GM23338 (cell line): Measurements from ENCODE around the gene ARG2. TPM values are rescaled to one million over a fixed set of nuclear protein-coding genes. Genes with fewer than 3 reads are reported as not detected.

Source experiments
- ATAC-seq: fragments of 200-7000 bp; cut with Tn5 transposase; 3 replicates; pipeline ENCODE4 v1.9.1; 2020
- DNase-seq: peaks from one replicate; pipeline ENCODE4 v3.0.0-alpha.2; 2015; ENCODE audit warnings: low spot score
- H2AFZ ChIP-seq: fragments of 200-600 bp; sonication (generic); 2 replicates; pipeline ENCODE4 v1.8.0; 2016; ENCODE audit warnings: antibody characterized with exemption, mild to moderate bottlenecking, moderate library complexity
- H3F3A ChIP-seq: fragments of 200-600 bp; sonication (generic); replicated peaks from 2 replicates; pipeline ENCODE4 v1.8.0; 2017; ENCODE audit warnings: antibody characterized with exemption, mixed run types, low read depth
- H3K27ac ChIP-seq: fragments of 200-600 bp; sonication (generic); 2 replicates; pipeline ENCODE4 v1.6.1; 2016; ENCODE audit warnings: low read depth
- H3K27me3 ChIP-seq: fragments of 200-600 bp; sonication (generic); 2 replicates; pipeline ENCODE4 v1.8.0; 2016; ENCODE audit warnings: mild to moderate bottlenecking, mixed run types, moderate library complexity; ENCODE audit not compliant: insufficient read depth
- H3K36me3 ChIP-seq: fragments of 200-600 bp; sonication (generic); 2 replicates; pipeline ENCODE4 v1.8.0; 2016; ENCODE audit warnings: mild to moderate bottlenecking; ENCODE audit not compliant: insufficient read depth
- H3K4me1 ChIP-seq: fragments of 200-600 bp; sonication (generic); 2 replicates; pipeline ENCODE4 v1.8.0; 2016; ENCODE audit warnings: mild to moderate bottlenecking, moderate library complexity; ENCODE audit not compliant: insufficient read depth
- H3K4me2 ChIP-seq: fragments of 200-600 bp; sonication (generic); 2 replicates; pipeline ENCODE4 v1.7.1; 2017; ENCODE audit warnings: mixed run types
- H3K4me3 ChIP-seq: fragments of 200-600 bp; sonication (generic); 2 replicates; pipeline ENCODE4 v1.6.1; 2016; ENCODE audit warnings: mixed run types
- H3K79me2 ChIP-seq: fragments of 200-600 bp; sonication (generic); replicated peaks from 2 replicates; pipeline ENCODE4 v1.8.0; 2017; ENCODE audit warnings: mild to moderate bottlenecking; ENCODE audit not compliant: insufficient read depth
- H3K9me2 ChIP-seq: fragments of 200-600 bp; sonication (generic); 2 replicates; pipeline ENCODE4 v1.8.0; 2017; ENCODE audit not compliant: insufficient read depth
- H4K20me1 ChIP-seq: fragments of 200-600 bp; sonication (generic); replicated peaks from 2 replicates; pipeline ENCODE4 v1.8.0; 2017; ENCODE audit warnings: mild to moderate bottlenecking; ENCODE audit not compliant: insufficient read depth
- H3K27ac Mint-ChIP-seq: 2 replicates; pipeline ENCODE4 v1.8.0; 2020; ENCODE audit warnings: inconsistent platforms, mild to moderate bottlenecking, moderate library complexity, mixed read lengths
- H3K27me3 Mint-ChIP-seq: 3 replicates; pipeline ENCODE4 v1.8.0; 2022; ENCODE audit warnings: low read depth, mild to moderate bottlenecking, moderate library complexity, mixed read lengths, inconsistent platforms; ENCODE audit not compliant: insufficient read depth, poor library complexity
- H3K36me3 Mint-ChIP-seq: 3 replicates; pipeline ENCODE4 v1.8.0; 2021; ENCODE audit warnings: low read depth, mild to moderate bottlenecking, inconsistent platforms, moderate library complexity, mixed read lengths
- H3K4me1 Mint-ChIP-seq: 3 replicates; pipeline ENCODE4 v1.8.0; 2020; ENCODE audit warnings: mild to moderate bottlenecking, inconsistent platforms, mixed read lengths
- H3K4me3 Mint-ChIP-seq: 3 replicates; pipeline ENCODE4 v1.8.0; 2021; ENCODE audit warnings: moderate library complexity, mild to moderate bottlenecking, inconsistent platforms, mixed read lengths
- H3K9me3 Mint-ChIP-seq: 3 replicates; pipeline ENCODE4 v1.8.0; 2020; ENCODE audit warnings: moderate library complexity, mild to moderate bottlenecking, inconsistent platforms, mixed read lengths
- ETS1 ChIP-seq: IDR thresholded peaks from 2 replicates; pipeline ENCODE4 v1.6.1; 2016; ENCODE audit warnings: antibody characterized with exemption
- EZH2 ChIP-seq: fragments of 200-600 bp; sonication (generic); IDR thresholded peaks from one replicate; pipeline ENCODE4 v1.8.0; 2017; ENCODE audit warnings: antibody characterized with exemption, mild to moderate bottlenecking, low read depth; ENCODE audit not compliant: unreplicated experiment
- EZH2phosphoT487 ChIP-seq: fragments of 200-600 bp; sonication (generic); IDR thresholded peaks from one replicate; pipeline ENCODE4 v1.8.1; 2018; ENCODE audit warnings: antibody characterized with exemption; ENCODE audit not compliant: unreplicated experiment
- JUNB ChIP-seq: IDR thresholded peaks from one replicate; pipeline ENCODE4 v1.6.1; 2016; ENCODE audit warnings: antibody characterized with exemption; ENCODE audit not compliant: unreplicated experiment
- NANOG ChIP-seq: IDR thresholded peaks from 2 replicates; pipeline ENCODE4 v1.6.1; 2016; ENCODE audit warnings: antibody characterized with exemption, borderline replicate concordance
- POLR2AphosphoS5 ChIP-seq: IDR thresholded peaks from 2 replicates; pipeline ENCODE4 v1.6.1; 2016; ENCODE audit warnings: antibody characterized with exemption, low read depth
- REST ChIP-seq: IDR thresholded peaks from one replicate; pipeline ENCODE4 v1.6.1; 2018; ENCODE audit warnings: antibody characterized with exemption; ENCODE audit not compliant: unreplicated experiment
- STAT1 ChIP-seq: IDR thresholded peaks from one replicate; pipeline ENCODE4 v1.6.1; 2016; ENCODE audit warnings: antibody characterized with exemption; ENCODE audit not compliant: unreplicated experiment
- ZNF114 ChIP-seq: fragments of 250-450 bp; sonication (Bioruptor Pico); IDR thresholded peaks from 2 replicates; pipeline ENCODE4 v1.5.0; 2020; ENCODE audit warnings: mild to moderate bottlenecking, moderate library complexity
- polyA plus RNA-seq: library from polyadenylated mRNA; unstranded; fragments of >200 nt; fragmentation: Nextera tagmentation; extraction: Ambion mirVana; gene quantifications from 2 replicates; pipeline ENCODE4 v1.2.1, GENCODE V29; 2016
- total RNA-seq: library from RNA; depleted of rRNA; stranded (reverse); fragments of >200 nt; shearing (Covaris generic); gene quantifications from 2 replicates; pipeline ENCODE4 v1.2.3, GENCODE V29; 2014
- TF ChIP-seq, protein P1 (sequence below), 2 experiments: fragments of 200-600 bp in 1 of 2; sonication (generic) in 1 of 2; conservative IDR thresholded peaks; 2 replicates each; pipeline versions ENCODE4 v1.5.1 to v1.6.1; 2016 to 2017; ENCODE audit warnings: antibody characterized with exemption in 2 of 2, low read depth in 2 of 2, mild to moderate bottlenecking in 2 of 2, moderate library complexity in 1 of 2

The ARG2 gene
- total and polyA plus RNA-seq, 2 experiments from 2014 or later, result 42.7 to 69.4 TPM

GRCh38 chr14:67607646-67608045 is 12.1 kb upstream of the ARG2 start:
- Histone ChIP-seq H3K27me3 (peaks cover 100% of the 10 kb centered on the region), H3K36me3 (no peaks in the 10 kb centered on the region), H3K4me2 (no peak overlapping the region), H2AFZ (no peak overlapping the region), H3K79me2 (no peaks in the 10 kb centered on the region), H3K9me2 (no peaks in the 10 kb centered on the region), H3K27ac (no peak overlapping the region), H3K4me1 (peaks cover 14% of the 10 kb centered on the region; the same call in 1 of the 2 replicates), H3K4me3 (no peak overlapping the region), H3F3A (no peaks in the 10 kb centered on the region), H4K20me1 (no peaks in the 10 kb centered on the region; the same call in 1 of the 2 replicates)
- Mint-ChIP-seq H3K9me3 (no peaks in the 10 kb centered on the region), H3K27ac (no peak overlapping the region), H3K4me3 (no peak overlapping the region), H3K4me1 (peaks cover 20% of the 10 kb centered on the region), H3K36me3 (no peaks in the 10 kb centered on the region), H3K27me3 (peaks cover 92% of the 10 kb centered on the region)
- TF ChIP-seq ZNF114, result no peak
- 0 out of 2 replicates have a peak, but pooled peaks have one; percentile 24 for TF ChIP-seq POLR2AphosphoS5
- DNase-seq (peak; percentile 65), ATAC-seq (peak; percentile 87)

- Mint-ChIP-seq H3K4me3 (no peak overlapping the region), H3K27me3 (peaks cover 80% of the 10 kb centered on the region), H3K27ac (no peak overlapping the region), H3K9me3 (no peaks in the 10 kb centered on the region), H3K36me3 (no peaks in the 10 kb centered on the region), H3K4me1 (peaks cover 20% of the 10 kb centered on the region)
- Histone ChIP-seq H3K4me2 (peak overlapping the region; percentile 56), H3K4me1 (peaks cover 14% of the 10 kb centered on the region; the same call in 1 of the 2 replicates), H2AFZ (peak overlapping the region; percentile 88; the same call in 1 of the 2 replicates), H3K9me2 (no peaks in the 10 kb centered on the region), H3K36me3 (no peaks in the 10 kb centered on the region), H3K79me2 (no peaks in the 10 kb centered on the region), H3F3A (no peaks in the 10 kb centered on the region), H3K27ac (no peak overlapping the region), H3K4me3 (no peak overlapping the region; the same call in 1 of the 2 replicates), H3K27me3 (peaks cover 99% of the 10 kb centered on the region), H4K20me1 (no peaks in the 10 kb centered on the region; the same call in 1 of the 2 replicates)
- TF ChIP-seq EZH2 (no peak), NANOG (no peak), REST (no peak), EZH2phosphoT487 (no peak), STAT1 (no peak), ETS1 (no peak), POLR2AphosphoS5 (no peak), JUNB (no peak), ZNF114 (no peak)
- TF ChIP-seq, protein P1, sequence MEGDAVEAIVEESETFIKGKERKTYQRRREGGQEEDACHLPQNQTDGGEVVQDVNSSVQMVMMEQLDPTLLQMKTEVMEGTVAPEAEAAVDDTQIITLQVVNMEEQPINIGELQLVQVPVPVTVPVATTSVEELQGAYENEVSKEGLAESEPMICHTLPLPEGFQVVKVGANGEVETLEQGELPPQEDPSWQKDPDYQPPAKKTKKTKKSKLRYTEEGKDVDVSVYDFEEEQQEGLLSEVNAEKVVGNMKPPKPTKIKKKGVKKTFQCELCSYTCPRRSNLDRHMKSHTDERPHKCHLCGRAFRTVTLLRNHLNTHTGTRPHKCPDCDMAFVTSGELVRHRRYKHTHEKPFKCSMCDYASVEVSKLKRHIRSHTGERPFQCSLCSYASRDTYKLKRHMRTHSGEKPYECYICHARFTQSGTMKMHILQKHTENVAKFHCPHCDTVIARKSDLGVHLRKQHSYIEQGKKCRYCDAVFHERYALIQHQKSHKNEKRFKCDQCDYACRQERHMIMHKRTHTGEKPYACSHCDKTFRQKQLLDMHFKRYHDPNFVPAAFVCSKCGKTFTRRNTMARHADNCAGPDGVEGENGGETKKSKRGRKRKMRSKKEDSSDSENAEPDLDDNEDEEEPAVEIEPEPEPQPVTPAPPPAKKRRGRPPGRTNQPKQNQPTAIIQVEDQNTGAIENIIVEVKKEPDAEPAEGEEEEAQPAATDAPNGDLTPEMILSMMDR (conservative IDR thresholded peaks at IDR 0.05; ENCODE audit: low read depth in 2 of 2), result no peak
- peak; percentile 39 for ATAC-seq
- DNase-seq, result peak; percentile 20
Measured at GRCh38 chr14:67609642-67610310, 9.9 kb upstream of the ARG2 start.
